ENCODE data around the gene UPF2. TPM values are rescaled to one million over a fixed set of nuclear protein-coding genes. Genes with fewer than 3 reads are reported as not detected.
A peak's percentile ranks its signal among the peaks of the same experiment; 100 is the strongest.

UPF2 gene
- total RNA-seq, 4 donors from 2014 or later, result 20.6 to 24.8 (median 21.9) TPM

GRCh38 chr10:12050528-12050927, 7.9 kb upstream of the UPF2 start:
- no peak for DNase-seq (ENCODE audit: low spot score in 2 of 2)
- no peak for TF ChIP-seq POLR2A (IDR thresholded peaks at IDR 0.05)
- TF ChIP-seq, protein P1, sequence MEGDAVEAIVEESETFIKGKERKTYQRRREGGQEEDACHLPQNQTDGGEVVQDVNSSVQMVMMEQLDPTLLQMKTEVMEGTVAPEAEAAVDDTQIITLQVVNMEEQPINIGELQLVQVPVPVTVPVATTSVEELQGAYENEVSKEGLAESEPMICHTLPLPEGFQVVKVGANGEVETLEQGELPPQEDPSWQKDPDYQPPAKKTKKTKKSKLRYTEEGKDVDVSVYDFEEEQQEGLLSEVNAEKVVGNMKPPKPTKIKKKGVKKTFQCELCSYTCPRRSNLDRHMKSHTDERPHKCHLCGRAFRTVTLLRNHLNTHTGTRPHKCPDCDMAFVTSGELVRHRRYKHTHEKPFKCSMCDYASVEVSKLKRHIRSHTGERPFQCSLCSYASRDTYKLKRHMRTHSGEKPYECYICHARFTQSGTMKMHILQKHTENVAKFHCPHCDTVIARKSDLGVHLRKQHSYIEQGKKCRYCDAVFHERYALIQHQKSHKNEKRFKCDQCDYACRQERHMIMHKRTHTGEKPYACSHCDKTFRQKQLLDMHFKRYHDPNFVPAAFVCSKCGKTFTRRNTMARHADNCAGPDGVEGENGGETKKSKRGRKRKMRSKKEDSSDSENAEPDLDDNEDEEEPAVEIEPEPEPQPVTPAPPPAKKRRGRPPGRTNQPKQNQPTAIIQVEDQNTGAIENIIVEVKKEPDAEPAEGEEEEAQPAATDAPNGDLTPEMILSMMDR (IDR thresholded peaks at IDR 0.05), result no peak
- intact Hi-C loops (cut with DNase I; ENCODE audit: low total_unique reads), result no loop called here
- H3K4me3 ChIP-seq (ENCODE audit: low read depth, poor library complexity, severe bottlenecking), result no peak overlapping the region

GRCh38 chr10:12048547-12048946, 5.9 kb upstream of the UPF2 start:
- no peak overlapping the region for H3K4me3 ChIP-seq (ENCODE audit: low read depth, poor library complexity, severe bottlenecking)
- TF ChIP-seq POLR2A (IDR thresholded peaks at IDR 0.05), result no peak
- TF ChIP-seq, protein P1 (IDR thresholded peaks at IDR 0.05), result no peak
- intact Hi-C loops (cut with DNase I; ENCODE audit: low total_unique reads), result no loop called here
- whole genome bisulfite sequencing, 2 donors, result 75 to 86% methylated on average over 8 of the region's 8 CpGs
- no peak for DNase-seq (ENCODE audit: low spot score in 2 of 2)

DNA sequence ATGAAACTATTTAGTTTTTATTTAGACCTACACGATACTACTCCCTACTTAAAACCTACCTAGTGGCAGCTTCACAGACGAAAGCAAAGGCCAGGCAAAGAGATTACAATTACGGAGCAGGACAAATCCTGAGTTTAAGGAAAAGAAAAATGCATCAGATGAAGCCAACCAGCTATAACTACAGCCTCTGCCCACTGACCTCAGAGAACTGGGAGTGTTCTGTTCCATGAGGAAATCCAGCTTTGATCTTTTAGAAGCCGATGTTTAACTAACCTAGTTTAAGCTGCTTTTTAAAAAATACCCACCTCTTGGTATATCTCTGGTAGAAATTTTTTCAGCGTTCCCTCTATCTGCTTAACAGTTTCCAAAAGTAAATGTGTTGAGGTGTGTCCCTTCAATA, 3.0 kb upstream of the UPF2 start:
- DNase-seq (ENCODE audit: low spot score in 2 of 2), result no peak
- intact Hi-C loops (cut with DNase I; ENCODE audit: low total_unique reads), result no loop called here
- WGBS, 2 donors, result 84 to 86% methylated on average over 5 of the region's 5 CpGs
- TF ChIP-seq, protein P1 (IDR thresholded peaks at IDR 0.05), result no peak
- TF ChIP-seq POLR2A (IDR thresholded peaks at IDR 0.05), result no peak
- no peak overlapping the region for H3K4me3 ChIP-seq (ENCODE audit: low read depth, poor library complexity, severe bottlenecking)

DNA sequence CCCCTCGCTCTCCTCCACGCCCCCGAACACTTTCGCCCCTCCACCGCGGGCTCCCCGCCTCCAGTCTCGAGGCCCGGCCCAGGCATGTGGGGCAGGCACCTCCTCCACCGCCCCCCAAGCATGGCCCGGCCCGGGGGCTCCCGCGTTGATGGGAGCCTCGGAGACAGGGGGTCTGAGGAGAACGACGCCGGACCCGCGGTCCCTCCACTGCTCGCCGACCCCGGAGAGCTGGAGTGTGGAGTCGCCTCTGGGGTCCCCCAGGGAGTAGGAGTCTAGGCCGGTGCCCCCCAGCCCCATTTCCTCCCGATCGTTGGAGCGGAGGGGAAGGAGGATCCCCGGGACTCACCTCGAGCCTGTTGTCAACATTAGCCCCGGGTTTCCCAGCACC, 206 bp downstream of the UPF2 start:
- DNase-seq (ENCODE audit: low spot score in 2 of 2), result peak; percentile 36 to 92
- 0 to 7% methylated on average over 5 to 11 of the region's 31 CpGs for WGBS, 2 donors

GRCh38 chr10:12041766-12042408, 722 bp downstream of the UPF2 start:
- WGBS, 2 donors, result 1% methylated on average over 26 of the region's 26 CpGs
- intact Hi-C loops (cut with DNase I; ENCODE audit: low total_unique reads), result no loop called here
- DNase-seq (ENCODE audit: low spot score in 2 of 2), result no peak
- peak overlapping the region; percentile 100 for H3K4me3 ChIP-seq (ENCODE audit: low read depth, poor library complexity, severe bottlenecking)
- TF ChIP-seq, protein P1 (IDR thresholded peaks at IDR 0.05), result no peak
- TF ChIP-seq POLR2A (IDR thresholded peaks at IDR 0.05), result no peak

More for the DNA sequence above, 206 bp downstream of the UPF2 start:
- intact Hi-C loops (cut with DNase I; ENCODE audit: low total_unique reads), result no loop called here
- TF ChIP-seq POLR2A (IDR thresholded peaks at IDR 0.05), result no peak
- TF ChIP-seq, protein P1 (IDR thresholded peaks at IDR 0.05), result no peak
- peak overlapping the region; percentile 100 for H3K4me3 ChIP-seq (ENCODE audit: low read depth, poor library complexity, severe bottlenecking)

Measured in lower leg skin (tissue), 4 donors.